ENCODE data around the gene BLNK.
"Not testable (repeated sequence)": the region's sequence is repeated elsewhere in the genome, so short reads cannot be mapped to it uniquely, and the experiment has no call there.

The BLNK gene

GRCh38 chr10:96271016-96271815 lies at the start of gene BLNK:
BLNK (minus strand) TSS chr10:96271569; CDS start chr10:96271398, 171 bp downstream.
- H3K9me3 ChIP-seq (ENCODE audit: insufficient read depth, low read depth, low read length), result no peaks in the 10 kb centered on the region
- H3K4me3 ChIP-seq (ENCODE audit: low read length), result no peak within 1 kb of the TSS
- no peaks in the 10 kb centered on the region for H3K4me1 ChIP-seq (ENCODE audit: insufficient read depth, low read length)
- no peak within 1 kb of the TSS for H3K27ac ChIP-seq (ENCODE audit: low read length)
- no peaks in the 10 kb centered on the region for H3K36me3 ChIP-seq (ENCODE audit: insufficient read depth, low read depth, low read length)
- no peaks in the 10 kb centered on the region for H3K27me3 ChIP-seq (ENCODE audit: insufficient read depth, low read length)
- H3K9ac ChIP-seq (ENCODE audit: low read depth, low read length), result no peak within 1 kb of the TSS

DNA sequence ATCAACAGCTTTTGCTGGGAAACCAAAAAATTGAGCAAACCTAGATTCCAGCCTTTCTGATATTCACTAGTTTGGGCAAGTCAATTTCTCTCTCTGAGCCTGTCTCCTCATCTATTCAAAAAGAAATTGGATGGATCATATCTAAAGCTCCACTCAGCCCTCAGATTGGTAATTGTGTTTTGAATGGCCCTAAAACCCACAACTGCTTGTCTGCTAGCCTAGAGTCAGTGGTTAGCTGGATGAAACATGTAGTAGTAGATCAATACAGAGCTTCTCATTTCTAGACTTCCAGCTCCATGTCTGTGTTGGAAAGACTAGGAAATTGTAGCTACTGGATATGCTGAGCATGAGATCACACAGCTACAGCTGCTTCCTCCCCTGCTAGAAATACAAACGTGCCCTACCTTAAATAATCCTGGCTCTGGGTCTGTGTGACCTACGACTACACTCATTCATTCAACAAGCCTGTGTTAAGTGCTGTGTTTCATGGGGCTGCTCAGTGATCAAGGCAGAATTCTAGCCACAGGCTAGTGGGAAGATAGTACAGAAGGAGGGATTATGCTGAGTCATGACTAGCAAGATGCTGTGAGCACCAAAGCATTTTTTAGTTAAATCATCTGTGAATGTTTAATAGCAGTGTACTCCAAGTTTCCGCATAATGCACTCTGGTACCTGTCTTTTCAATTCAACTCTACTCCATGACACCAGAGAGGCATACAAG lies 48.5 kb upstream of the BLNK start:
- H3K9ac ChIP-seq (ENCODE audit: low read depth, low read length), result no peak overlapping the region
- no peaks in the 10 kb centered on the region for H3K9me3 ChIP-seq (ENCODE audit: insufficient read depth, low read depth, low read length)
- H3K4me1 ChIP-seq (ENCODE audit: insufficient read depth, low read length), result peaks cover 7% of the 10 kb centered on the region; the same call in 1 of the 2 replicates
- H3K4me3 ChIP-seq (ENCODE audit: low read length), result no peak overlapping the region
- no peaks in the 10 kb centered on the region for H3K36me3 ChIP-seq (ENCODE audit: insufficient read depth, low read depth, low read length)
- no peak overlapping the region for H3K27ac ChIP-seq (ENCODE audit: low read length)
- no peaks in the 10 kb centered on the region for H3K27me3 ChIP-seq (ENCODE audit: insufficient read depth, low read length)

DNA sequence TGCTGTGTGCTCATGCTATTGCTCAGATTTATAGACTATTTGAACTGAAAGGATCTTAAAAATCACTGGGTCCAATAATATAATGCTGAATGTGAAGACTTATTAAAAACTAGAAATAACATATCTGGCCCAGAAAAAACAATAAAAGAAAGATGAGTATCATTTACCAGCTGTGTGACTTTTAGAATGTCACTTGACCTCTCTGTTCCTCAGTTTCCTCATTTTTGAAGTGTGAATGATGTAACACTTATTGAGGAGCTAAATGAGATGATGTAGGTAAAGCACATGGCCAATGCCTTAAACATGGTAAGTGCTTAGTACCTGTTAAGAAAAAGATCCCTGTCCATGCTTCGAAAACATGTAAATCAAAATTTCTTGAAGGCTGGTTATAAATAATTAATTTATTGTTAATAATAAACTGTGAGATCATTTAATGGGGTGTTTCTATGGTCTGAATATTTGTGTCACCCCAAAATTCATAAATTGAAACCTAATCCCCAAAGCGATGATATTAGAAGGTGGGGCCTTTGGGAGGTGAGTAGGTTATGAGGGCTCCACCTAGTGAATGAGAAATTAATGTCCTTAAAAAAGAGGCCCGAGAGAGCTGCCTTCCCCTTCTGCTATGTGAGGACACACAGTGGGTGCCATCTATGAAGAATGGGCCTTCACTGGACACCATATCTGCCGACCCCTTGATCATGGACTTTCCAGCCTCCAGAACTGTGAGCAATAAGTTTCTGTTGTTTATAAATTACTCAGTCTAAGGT lies 45.9 kb upstream of the BLNK start:
- no peak overlapping the region for H3K4me3 ChIP-seq (ENCODE audit: low read length)
- peaks cover 7% of the 10 kb centered on the region; the same call in 1 of the 2 replicates for H3K4me1 ChIP-seq (ENCODE audit: insufficient read depth, low read length)
- no peak overlapping the region for H3K9ac ChIP-seq (ENCODE audit: low read depth, low read length)
- H3K27me3 ChIP-seq (ENCODE audit: insufficient read depth, low read length), result no peaks in the 10 kb centered on the region
- H3K9me3 ChIP-seq (ENCODE audit: insufficient read depth, low read depth, low read length), result no peaks in the 10 kb centered on the region
- H3K36me3 ChIP-seq (ENCODE audit: insufficient read depth, low read depth, low read length), result no peaks in the 10 kb centered on the region
- H3K27ac ChIP-seq (ENCODE audit: low read length), result no peak overlapping the region

- H3K4me3 ChIP-seq (ENCODE audit: low read length), result no peak overlapping the region
- H3K27me3 ChIP-seq (ENCODE audit: insufficient read depth, low read length), result no peaks in the 10 kb centered on the region
- no peak overlapping the region for H3K27ac ChIP-seq (ENCODE audit: low read length)
- no peaks in the 10 kb centered on the region for H3K9me3 ChIP-seq (ENCODE audit: insufficient read depth, low read depth, low read length)
- no peak overlapping the region for H3K9ac ChIP-seq (ENCODE audit: low read depth, low read length)
- H3K36me3 ChIP-seq (ENCODE audit: insufficient read depth, low read depth, low read length), result no peaks in the 10 kb centered on the region
- H3K4me1 ChIP-seq (ENCODE audit: insufficient read depth, low read length), result peaks cover 26% of the 10 kb centered on the region
Measured at GRCh38 chr10:96313344-96313743, 42.0 kb upstream of the BLNK start.

DNA sequence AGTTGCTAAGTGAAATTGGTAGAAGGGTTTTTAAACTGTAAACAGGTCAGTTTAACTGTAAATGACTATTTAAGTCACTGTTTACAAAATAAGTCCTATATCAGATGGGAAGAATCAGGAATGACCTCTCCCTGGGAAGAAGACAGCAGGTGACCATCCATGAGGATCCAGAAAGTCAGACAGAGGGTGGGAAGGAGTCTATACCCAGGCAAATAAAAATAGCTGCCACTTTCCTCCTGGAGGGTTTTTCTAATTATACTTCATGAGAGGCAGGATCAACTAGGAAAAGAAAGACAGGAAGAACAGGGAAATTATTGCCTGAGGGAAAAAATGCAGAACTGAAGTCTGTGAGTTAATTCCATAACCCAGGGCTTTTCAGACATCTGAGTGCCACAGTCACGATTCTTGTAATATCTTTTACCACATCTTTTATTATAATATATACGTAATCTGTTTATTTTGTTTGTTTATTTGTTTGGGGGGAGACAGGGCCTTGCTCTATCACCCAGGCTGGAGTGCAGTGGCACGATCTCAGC lies 39.9 kb upstream of the BLNK start:
- peak overlapping the region; percentile 24; the same call in 1 of the 2 replicates for H3K9ac ChIP-seq (ENCODE audit: low read depth, low read length)
- no peaks in the 10 kb centered on the region for H3K9me3 ChIP-seq (ENCODE audit: insufficient read depth, low read depth, low read length)
- H3K36me3 ChIP-seq (ENCODE audit: insufficient read depth, low read depth, low read length), result no peaks in the 10 kb centered on the region
- peaks cover 32% of the 10 kb centered on the region for H3K4me1 ChIP-seq (ENCODE audit: insufficient read depth, low read length)
- 0 out of 2 replicates have a peak overlapping the region, but pooled peaks have one; percentile 10 for H3K4me3 ChIP-seq (ENCODE audit: low read length)
- H3K27ac ChIP-seq (ENCODE audit: low read length), result peak overlapping the region; percentile 16
- H3K27me3 ChIP-seq (ENCODE audit: insufficient read depth, low read length), result no peaks in the 10 kb centered on the region

- H3K36me3 ChIP-seq (ENCODE audit: insufficient read depth, low read depth, low read length), result no peaks in the 10 kb centered on the region
- H3K4me3 ChIP-seq (ENCODE audit: low read length), result peak overlapping the region; percentile 24
- peak overlapping the region; percentile 75 for H3K9ac ChIP-seq (ENCODE audit: low read depth, low read length)
- no peaks in the 10 kb centered on the region for H3K27me3 ChIP-seq (ENCODE audit: insufficient read depth, low read length)
- peak overlapping the region; percentile 86 for H3K27ac ChIP-seq (ENCODE audit: low read length)
- peaks cover 32% of the 10 kb centered on the region for H3K4me1 ChIP-seq (ENCODE audit: insufficient read depth, low read length)
- no peaks in the 10 kb centered on the region for H3K9me3 ChIP-seq (ENCODE audit: insufficient read depth, low read depth, low read length)
Measured at GRCh38 chr10:96310321-96310669, 38.9 kb upstream of the BLNK start.

DNA sequence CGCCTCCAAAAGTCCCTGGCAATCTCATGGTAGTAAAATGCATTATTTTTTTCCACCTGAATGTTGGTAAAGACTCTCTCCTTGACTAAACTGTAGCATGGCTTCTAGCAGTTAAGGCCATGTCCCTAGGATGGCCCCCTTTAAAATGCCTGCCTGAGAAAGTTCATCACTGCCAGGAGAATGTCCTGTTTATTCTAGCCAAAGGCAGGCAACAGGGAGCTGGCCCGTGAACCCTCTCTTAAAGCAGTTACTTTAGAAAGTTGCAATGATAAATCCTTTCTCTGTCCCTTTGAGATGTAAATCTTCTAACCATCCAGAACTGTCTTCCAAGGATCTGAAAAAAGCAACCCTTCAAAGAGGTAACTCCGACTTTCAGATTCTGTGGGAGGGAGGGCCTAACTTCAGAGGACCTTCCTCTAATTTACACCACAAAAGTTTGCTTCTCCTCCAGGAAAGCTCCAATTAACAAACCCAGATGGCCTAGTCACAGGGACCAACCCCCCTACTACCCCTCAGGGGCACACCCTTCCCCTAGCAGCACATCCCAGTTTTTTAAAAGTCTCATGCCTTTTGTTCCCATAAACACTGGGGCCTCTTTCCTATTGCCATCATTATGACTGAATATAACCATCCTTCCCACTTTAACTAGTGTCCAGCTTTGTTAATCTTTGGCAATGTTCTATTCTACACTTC lies 38.4 kb upstream of the BLNK start:
- H3K9ac ChIP-seq (ENCODE audit: low read depth, low read length), result peak overlapping the region; percentile 75; the same call in 1 of the 2 replicates
- H3K27ac ChIP-seq (ENCODE audit: low read length), result peak overlapping the region; percentile 86
- H3K27me3 ChIP-seq (ENCODE audit: insufficient read depth, low read length), result no peaks in the 10 kb centered on the region
- no peaks in the 10 kb centered on the region for H3K36me3 ChIP-seq (ENCODE audit: insufficient read depth, low read depth, low read length)
- no peaks in the 10 kb centered on the region for H3K9me3 ChIP-seq (ENCODE audit: insufficient read depth, low read depth, low read length)
- H3K4me3 ChIP-seq (ENCODE audit: low read length), result peak overlapping the region; percentile 24
- H3K4me1 ChIP-seq (ENCODE audit: insufficient read depth, low read length), result peaks cover 32% of the 10 kb centered on the region

- H3K4me1 ChIP-seq (ENCODE audit: insufficient read depth, low read length), result peaks cover 32% of the 10 kb centered on the region
- not testable (repeated sequence) for H3K36me3 ChIP-seq (ENCODE audit: insufficient read depth, low read depth, low read length); H3K27me3 ChIP-seq (ENCODE audit: insufficient read depth, low read length); H3K9me3 ChIP-seq (ENCODE audit: insufficient read depth, low read depth, low read length); H3K27ac ChIP-seq (ENCODE audit: low read length)
- H3K4me3 ChIP-seq (ENCODE audit: low read length), result peak overlapping the region; percentile 11; the same call in 1 of the 2 replicates
- H3K9ac ChIP-seq (ENCODE audit: low read depth, low read length), result peak overlapping the region; percentile 39; the same call in 1 of the 2 replicates
Measured at GRCh38 chr10:96308854-96309253, 37.5 kb upstream of the BLNK start.

DNA sequence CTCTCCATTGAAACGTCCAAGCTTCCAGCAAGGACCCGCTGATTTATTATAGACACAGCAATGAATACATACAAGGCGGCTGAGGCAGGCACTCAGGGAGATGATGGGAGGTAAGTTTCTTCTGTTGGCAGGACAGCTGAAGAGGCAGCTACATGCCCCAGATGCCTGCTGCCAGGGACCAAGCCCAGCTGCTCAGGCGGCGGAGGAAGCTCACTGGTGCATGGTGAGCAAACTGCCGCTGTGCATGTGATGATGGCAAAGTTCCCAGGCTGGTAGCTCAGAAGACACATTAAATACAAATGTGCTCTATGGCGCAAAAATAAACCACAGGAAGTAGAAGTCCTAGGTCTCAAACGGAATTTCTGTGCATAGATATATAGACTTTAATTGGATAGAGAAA lies 35.1 kb upstream of the BLNK start:
- no peaks in the 10 kb centered on the region for H3K36me3 ChIP-seq (ENCODE audit: insufficient read depth, low read depth, low read length)
- no peaks in the 10 kb centered on the region for H3K9me3 ChIP-seq (ENCODE audit: insufficient read depth, low read depth, low read length)
- peaks cover 32% of the 10 kb centered on the region for H3K4me1 ChIP-seq (ENCODE audit: insufficient read depth, low read length)
- H3K27me3 ChIP-seq (ENCODE audit: insufficient read depth, low read length), result no peaks in the 10 kb centered on the region
- no peak overlapping the region for H3K27ac ChIP-seq (ENCODE audit: low read length)
- no peak overlapping the region for H3K4me3 ChIP-seq (ENCODE audit: low read length)
- H3K9ac ChIP-seq (ENCODE audit: low read depth, low read length), result no peak overlapping the region

DNA sequence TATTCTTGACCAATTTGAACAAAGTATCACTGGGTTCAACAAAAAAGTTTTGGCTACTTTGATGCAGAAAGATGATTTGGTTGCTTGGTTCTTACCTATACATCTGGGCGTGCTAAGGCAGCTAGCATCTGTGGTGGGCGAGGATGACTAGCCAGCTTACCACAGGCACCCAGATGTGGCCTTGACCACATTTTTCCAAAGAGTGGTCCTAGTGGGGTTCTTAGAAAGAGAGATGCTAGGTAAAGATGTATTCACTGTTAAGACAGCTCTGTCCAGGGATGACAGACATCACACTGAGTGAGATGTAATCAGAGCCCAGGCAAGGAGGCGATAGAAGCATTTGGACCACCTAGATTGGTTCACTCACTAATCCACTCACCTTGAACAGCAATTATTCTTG lies 33.6 kb upstream of the BLNK start:
- Histone ChIP-seq H3K36me3 (ENCODE audit: insufficient read depth, low read depth, low read length) (no peaks in the 10 kb centered on the region), H3K9me3 (ENCODE audit: insufficient read depth, low read depth, low read length) (no peaks in the 10 kb centered on the region), H3K27me3 (ENCODE audit: insufficient read depth, low read length) (no peaks in the 10 kb centered on the region), H3K4me1 (ENCODE audit: insufficient read depth, low read length) (peaks cover 18% of the 10 kb centered on the region), H3K27ac (ENCODE audit: low read length) (no peak overlapping the region), H3K4me3 (ENCODE audit: low read length) (no peak overlapping the region), H3K9ac (ENCODE audit: low read depth, low read length) (no peak overlapping the region)

DNA sequence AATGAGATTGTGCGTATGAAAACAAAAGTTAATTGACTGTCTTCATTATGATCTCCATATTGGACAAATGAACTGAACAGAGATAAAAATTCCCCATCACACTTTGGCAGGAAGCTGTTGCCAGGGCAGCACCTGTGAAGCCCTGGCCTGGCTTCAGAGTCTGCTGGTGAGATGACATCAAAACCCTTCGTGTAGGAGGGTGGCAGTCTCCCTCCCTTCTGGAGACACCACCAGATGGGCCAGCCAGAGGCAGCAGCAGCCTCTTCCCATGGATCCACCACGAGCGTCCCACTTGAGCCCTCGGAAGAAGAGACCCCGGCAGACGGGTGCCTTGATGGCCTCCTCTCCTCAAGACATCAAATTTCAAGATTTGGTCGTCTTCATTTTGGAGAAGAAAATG lies 32.9 kb upstream of the BLNK start, which contains the start of gene DNTT:
Gene DNTT (plus strand): TSS at position 205 of the 400 bp plus-strand sequence. CDS start 64 bp downstream, at position 269.
- peaks cover 14% of the 10 kb centered on the region for H3K4me1 ChIP-seq (ENCODE audit: insufficient read depth, low read length)
- H3K27me3 ChIP-seq (ENCODE audit: insufficient read depth, low read length), result no peaks in the 10 kb centered on the region
- no peaks in the 10 kb centered on the region for H3K9me3 ChIP-seq (ENCODE audit: insufficient read depth, low read depth, low read length)
- no peak within 1 kb of the TSS for H3K27ac ChIP-seq (ENCODE audit: low read length)
- H3K4me3 ChIP-seq (ENCODE audit: low read length), result no peak within 1 kb of the TSS
- H3K36me3 ChIP-seq (ENCODE audit: insufficient read depth, low read depth, low read length), result no peaks in the 10 kb centered on the region
- no peak within 1 kb of the TSS for H3K9ac ChIP-seq (ENCODE audit: low read depth, low read length)
